GM10266 (cell line): Measurements from ENCODE around the gene TMEM87A.

Source experiments
- DNase-seq: peaks from one replicate; pipeline ENCODE4 v3.0.0; 2012; ENCODE audit errors: extremely low spot score
- TF ChIP-seq, protein P1 (sequence below): IDR thresholded peaks from 2 replicates; pipeline ENCODE4 v1.5.1; 2012; ENCODE audit warnings: mild to moderate bottlenecking, low read depth; ENCODE audit not compliant: control insufficient read depth, insufficient read depth; ENCODE audit errors: missing control alignments

The TMEM87A gene

DNA sequence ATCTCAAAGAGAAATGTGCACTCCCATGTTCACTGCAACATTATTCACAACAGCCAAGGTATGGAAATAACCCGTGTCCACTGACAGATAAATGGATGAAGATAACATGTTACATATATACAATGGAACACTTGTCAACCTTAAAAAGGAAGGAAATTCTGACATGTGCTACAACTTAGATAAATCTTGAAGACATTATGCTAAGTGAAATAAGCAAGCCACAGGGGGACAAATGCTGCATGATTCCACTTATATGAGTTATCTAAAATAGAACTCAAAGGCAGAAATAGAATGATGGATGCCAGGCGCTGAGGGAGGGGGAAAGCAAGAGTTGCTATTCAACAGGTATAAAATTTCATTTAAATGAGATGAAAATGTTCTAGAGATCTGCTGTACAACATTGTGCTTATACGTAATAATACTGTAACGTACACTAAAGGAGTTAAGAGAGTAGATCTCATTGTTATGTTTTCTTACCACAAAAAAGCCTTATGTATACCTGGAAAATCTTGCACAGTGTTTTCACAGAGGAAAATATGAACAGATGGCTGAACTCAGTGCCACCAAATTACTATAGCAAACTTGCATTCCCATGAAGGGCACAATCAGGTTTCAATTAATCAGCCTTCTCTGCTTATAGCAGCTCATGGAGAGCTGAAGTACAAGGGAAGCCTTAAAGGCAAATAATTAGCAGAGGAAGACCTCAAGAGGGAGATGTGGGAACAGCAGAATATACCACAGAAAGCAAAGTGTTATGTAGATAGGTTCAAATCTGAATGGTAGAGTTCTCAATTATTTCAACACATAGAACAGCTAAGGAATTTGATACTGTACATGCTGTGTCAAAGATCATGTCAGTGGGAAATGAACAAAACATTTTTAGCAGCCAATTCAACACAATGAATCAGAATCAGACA lies 57.1 kb downstream of the TMEM87A start:
- no peak for DNase-seq
- TF ChIP-seq, protein P1, sequence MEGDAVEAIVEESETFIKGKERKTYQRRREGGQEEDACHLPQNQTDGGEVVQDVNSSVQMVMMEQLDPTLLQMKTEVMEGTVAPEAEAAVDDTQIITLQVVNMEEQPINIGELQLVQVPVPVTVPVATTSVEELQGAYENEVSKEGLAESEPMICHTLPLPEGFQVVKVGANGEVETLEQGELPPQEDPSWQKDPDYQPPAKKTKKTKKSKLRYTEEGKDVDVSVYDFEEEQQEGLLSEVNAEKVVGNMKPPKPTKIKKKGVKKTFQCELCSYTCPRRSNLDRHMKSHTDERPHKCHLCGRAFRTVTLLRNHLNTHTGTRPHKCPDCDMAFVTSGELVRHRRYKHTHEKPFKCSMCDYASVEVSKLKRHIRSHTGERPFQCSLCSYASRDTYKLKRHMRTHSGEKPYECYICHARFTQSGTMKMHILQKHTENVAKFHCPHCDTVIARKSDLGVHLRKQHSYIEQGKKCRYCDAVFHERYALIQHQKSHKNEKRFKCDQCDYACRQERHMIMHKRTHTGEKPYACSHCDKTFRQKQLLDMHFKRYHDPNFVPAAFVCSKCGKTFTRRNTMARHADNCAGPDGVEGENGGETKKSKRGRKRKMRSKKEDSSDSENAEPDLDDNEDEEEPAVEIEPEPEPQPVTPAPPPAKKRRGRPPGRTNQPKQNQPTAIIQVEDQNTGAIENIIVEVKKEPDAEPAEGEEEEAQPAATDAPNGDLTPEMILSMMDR = no peak

DNA sequence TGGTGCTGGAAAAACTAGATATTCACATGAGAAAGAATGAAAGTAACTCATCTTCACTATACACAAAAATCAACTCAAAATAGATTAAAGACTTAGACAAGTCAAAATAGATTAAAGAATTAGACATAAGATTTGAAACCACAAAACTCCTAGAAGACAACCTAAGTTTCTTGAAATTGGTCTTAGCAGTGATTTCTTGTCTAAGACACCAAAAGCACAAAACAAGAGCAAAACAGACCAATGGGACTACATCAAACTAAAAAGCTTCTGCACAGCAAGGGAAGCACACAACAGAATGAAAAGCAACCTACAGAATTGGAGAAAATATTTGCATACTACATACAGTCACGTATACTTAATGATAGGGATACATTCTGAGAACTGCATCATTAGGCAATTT lies 58.6 kb downstream of the TMEM87A start:
- TF ChIP-seq, protein P1 = no peak
- no peak for DNase-seq

DNA sequence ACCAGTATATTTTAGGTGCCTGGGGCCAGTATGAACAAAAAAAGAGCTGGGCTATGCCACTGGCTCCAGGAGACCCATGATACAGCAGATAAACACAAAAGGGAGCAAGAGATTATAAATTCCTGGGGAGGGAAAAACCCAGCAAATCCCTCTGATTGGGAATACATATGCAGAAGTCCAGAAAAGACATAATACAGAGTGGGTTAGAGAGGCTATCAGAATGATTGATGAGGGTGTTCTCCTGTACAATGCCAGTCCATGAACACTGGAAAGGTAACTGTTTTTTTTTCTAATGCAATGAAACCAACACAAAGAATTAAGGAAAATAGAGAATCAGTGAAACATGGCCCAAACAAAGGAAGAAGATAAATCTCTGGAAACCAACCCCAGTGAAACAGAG lies 59.7 kb downstream of the TMEM87A start:
- DNase-seq = no peak
- TF ChIP-seq, protein P1 = no peak

DNA sequence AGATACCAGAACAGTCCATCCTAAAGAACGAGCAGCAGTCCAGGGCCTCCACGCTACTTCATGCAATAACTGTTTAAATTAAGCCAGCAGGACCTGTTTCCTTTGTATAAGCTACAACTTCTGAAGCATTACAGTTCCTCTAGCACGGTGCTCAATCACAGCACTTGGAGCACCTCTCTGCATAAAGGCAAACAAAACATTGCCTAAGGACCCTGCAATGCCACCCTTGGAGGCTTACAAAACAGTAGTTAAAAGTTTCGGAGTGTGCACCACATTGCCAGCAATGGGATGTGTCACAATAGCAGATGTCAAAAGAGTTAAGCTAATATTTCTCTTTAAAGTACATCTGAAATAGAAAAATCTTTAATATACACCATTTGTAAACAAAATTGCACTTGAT lies 62.5 kb downstream of the TMEM87A start:
- TF ChIP-seq, protein P1 = no peak
- no peak for DNase-seq

DNA sequence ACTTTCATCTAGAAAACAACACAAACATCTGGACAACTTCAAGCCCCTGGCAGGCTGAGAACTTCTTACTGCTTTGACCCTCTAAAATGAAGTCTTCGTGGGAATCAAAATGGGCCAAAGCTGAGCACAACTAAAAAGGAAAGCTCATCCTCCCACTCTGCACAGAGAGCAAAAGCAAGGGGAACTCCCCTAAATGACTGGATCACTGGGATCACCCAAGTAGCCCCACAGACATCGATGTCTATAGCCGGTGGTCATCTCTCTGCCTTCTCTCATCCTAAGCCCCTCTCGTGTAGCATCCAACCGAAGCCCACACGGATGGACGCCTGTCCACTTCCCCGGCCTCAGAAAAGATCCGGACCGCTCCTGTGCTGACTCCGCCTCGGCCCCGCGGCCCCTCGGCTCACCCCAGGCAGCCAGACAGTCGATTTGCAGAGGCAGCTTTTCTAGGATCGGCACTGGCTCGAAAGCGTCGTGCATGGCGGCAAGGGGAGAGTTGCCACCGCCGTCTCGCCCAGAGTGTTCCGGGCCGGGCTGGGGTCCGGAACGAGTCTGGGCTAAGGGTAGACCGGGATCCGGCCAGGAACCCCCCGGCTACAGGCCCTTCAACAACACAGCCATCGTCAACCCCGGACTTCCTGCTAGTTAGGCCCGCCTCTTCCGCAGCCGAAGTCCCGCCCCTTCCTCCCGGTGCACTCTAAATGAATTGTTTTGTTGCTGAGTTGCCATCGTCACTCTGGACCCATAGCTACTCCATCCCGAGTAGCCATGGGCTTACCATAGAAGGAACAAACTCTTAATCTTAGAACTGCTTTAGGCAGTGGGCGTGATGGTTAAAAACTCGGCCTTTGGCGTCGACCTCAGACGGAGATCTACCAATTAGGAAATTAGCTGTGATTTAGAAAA lies 65.3 kb downstream of the TMEM87A start, which contains the start of gene VPS39:
Gene VPS39, minus strand, starts transcription at position 631 of the 906 bp plus-strand sequence. Its CDS starts 151 bp downstream, at position 480.
- DNase-seq = peak; percentile 82
- TF ChIP-seq, protein P1 = no peak

DNA sequence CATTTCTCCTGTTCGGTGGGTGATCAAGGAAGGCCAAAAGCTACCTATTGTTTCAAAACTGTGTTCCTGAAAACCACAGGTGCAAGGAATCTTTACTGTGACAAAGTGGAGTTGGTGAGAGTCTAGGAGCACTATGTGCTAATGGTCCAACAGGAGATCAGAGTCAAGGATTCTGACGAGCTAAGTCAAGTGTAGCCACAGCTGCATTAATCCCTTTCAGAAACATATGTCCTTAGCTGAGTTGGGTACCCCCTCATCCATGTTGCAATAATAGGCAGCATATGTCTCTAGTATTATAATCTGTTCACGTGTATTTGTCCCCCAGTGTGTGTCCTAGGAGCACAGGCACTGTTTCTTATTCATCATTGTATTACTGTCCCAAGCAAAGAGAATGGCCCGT lies 66.8 kb downstream of the TMEM87A start:
- no peak for DNase-seq
- TF ChIP-seq, protein P1 = no peak

DNA sequence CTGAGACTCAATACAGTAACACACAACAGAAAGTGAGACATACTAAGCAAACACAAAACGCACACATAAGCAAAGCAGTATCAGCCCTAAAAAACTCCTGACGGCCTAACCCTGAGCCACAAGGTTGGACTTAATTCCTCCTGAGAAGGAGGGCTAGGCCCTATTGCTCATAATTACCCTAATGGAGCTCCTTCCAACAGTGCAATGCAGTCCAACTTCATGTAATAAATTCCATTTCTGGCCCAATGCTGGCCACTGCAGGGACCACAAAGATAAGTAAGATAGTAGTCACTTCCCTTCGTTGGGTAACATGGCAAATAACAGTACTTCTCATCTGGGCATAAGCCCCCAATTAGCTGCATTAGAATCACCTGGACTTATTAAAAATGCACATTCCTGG lies 69.3 kb downstream of the TMEM87A start:
- TF ChIP-seq, protein P1 = no peak

More for the DNA sequence above, 69.3 kb downstream of the TMEM87A start:
- no peak for DNase-seq
